H1 (cell line): ENCODE data around the gene EFNA3. TPM values are rescaled to one million over a fixed set of nuclear protein-coding genes. Genes with fewer than 3 reads are reported as not detected.

Source experiments
- CTCF ChIA-PET: fragments of 300-600 bp; sonication (Branson Sonifier 250); formaldehyde crosslinking; loops from one replicate; lab custom pipeline; 2021; ENCODE audit not compliant: partially characterized antibody; lab: Charles Lee
- POLR2A ChIA-PET: fragments of 300-600 bp; sonication (Branson Sonifier 250); formaldehyde crosslinking; loops from one replicate; lab custom pipeline; 2021; ENCODE audit warnings: inconsistent platforms; ENCODE audit not compliant: partially characterized antibody; lab: Charles Lee
- DNase-seq, 2 experiments: peaks; one replicate each; pipeline versions ENCODE4 v3.0.0 to v3.0.0-alpha.2; 2010 to 2022; ENCODE audit warnings: low spot score in 2 of 2, low read depth in 1 of 2, mixed read lengths in 1 of 2
- FAIRE-seq: peaks from 2 replicates; lab custom pipeline; 2011; peaks lifted over from hg19 to GRCh38; lab: Jason Lieb, UNC
- H2AFZ ChIP-seq: 2 replicates; pipeline ENCODE4 v1.8.1; 2012; ENCODE audit warnings: low read length, inconsistent platforms
- H2AK5ac ChIP-seq: 2 replicates; pipeline ENCODE4 v1.6.1; 2013; ENCODE audit warnings: low read depth, low read length
- H2BK120ac ChIP-seq: replicated peaks from 2 replicates; pipeline ENCODE3; 2013; ENCODE audit warnings: low read depth, low read length, inconsistent platforms
- H2BK12ac ChIP-seq: 2 replicates; pipeline ENCODE4 v1.6.1; 2013; ENCODE audit warnings: low read depth, low read length
- H2BK15ac ChIP-seq: 2 replicates; pipeline ENCODE4 v1.6.1; 2013; ENCODE audit warnings: low read length
- H2BK20ac ChIP-seq: 2 replicates; pipeline ENCODE4 v1.6.1; 2013; ENCODE audit warnings: low read length
- H2BK5ac ChIP-seq: 2 replicates; pipeline ENCODE4 v1.6.1; 2013; ENCODE audit warnings: low read depth, low read length
- H3K14ac ChIP-seq: 2 replicates; pipeline ENCODE4 v1.6.1; 2013; ENCODE audit warnings: inconsistent platforms; ENCODE audit not compliant: insufficient read length
- H3K18ac ChIP-seq: 2 replicates; pipeline ENCODE4 v1.6.1; 2013; ENCODE audit warnings: low read length; ENCODE audit errors: extremely low read depth
- H3K23ac ChIP-seq: 2 replicates; pipeline ENCODE4 v1.6.1; 2013; ENCODE audit warnings: inconsistent platforms; ENCODE audit not compliant: insufficient read length
- H3K23me2 ChIP-seq: 2 replicates; pipeline ENCODE4 v1.6.1; 2013; ENCODE audit warnings: low read depth, low read length
- H3K27ac ChIP-seq: 2 replicates; pipeline ENCODE4 v1.6.1; 2011; ENCODE audit warnings: low read depth, low read length, inconsistent platforms
- H3K27me3 ChIP-seq, 4 experiments: replicated peaks in 1 of 4; 1 replicate in 1 of 4; 2 replicates in 3 of 4; pipeline versions ENCODE4 v1.6.1 to v1.8.1; 2011 to 2013; ENCODE audit warnings: low read length in 3 of 4, mild to moderate bottlenecking in 3 of 4, inconsistent platforms in 2 of 4, mixed read lengths in 2 of 4, moderate library complexity in 1 of 4; ENCODE audit not compliant: control insufficient read depth in 3 of 4, insufficient read depth in 3 of 4; ENCODE audit errors: extremely low read depth in 1 of 4
- H3K36me3 ChIP-seq, 4 experiments: 2 replicates each; pipeline versions ENCODE4 v1.6.1 to v1.8.1; 2011 to 2013; ENCODE audit warnings: mild to moderate bottlenecking in 4 of 4, low read length in 3 of 4, moderate library complexity in 2 of 4, control low read depth in 1 of 4, inconsistent platforms in 1 of 4; ENCODE audit not compliant: insufficient read depth in 4 of 4, control insufficient read depth in 2 of 4
- H3K4ac ChIP-seq: replicated peaks from 2 replicates; pipeline ENCODE3; 2013; ENCODE audit warnings: low read length, low read depth, mixed read lengths, inconsistent platforms; ENCODE audit not compliant: insufficient read length
- H3K4me1 ChIP-seq, 4 experiments: replicated peaks in 1 of 4; 1 replicate in 1 of 4; 2 replicates in 3 of 4; pipeline versions ENCODE4 v1.6.1 to v1.8.1; 2011 to 2013; ENCODE audit warnings: low read length in 3 of 4, inconsistent platforms in 2 of 4, mixed read lengths in 1 of 4; ENCODE audit not compliant: insufficient read depth in 4 of 4, control insufficient read depth in 3 of 4
- H3K4me2 ChIP-seq, 2 experiments: 2 replicates each; pipeline versions ENCODE4 v1.6.1 to v1.8.1; 2011 to 2013; ENCODE audit warnings: low read depth in 2 of 2, low read length in 2 of 2, control low read depth in 1 of 2, inconsistent platforms in 1 of 2, mild to moderate bottlenecking in 1 of 2; ENCODE audit not compliant: insufficient read depth in 1 of 2
- H3K4me3 ChIP-seq, 4 experiments: fragments of 200-600, 300-600 bp in 1 of 4; sonication (generic), shearing (Covaris generic), sonication (Bioruptor Twin) in 1 of 4; 2 replicates each; pipeline versions ENCODE4 v1.5.1 to v1.8.1; 2011 to 2016; ENCODE audit warnings: low read length in 4 of 4, low read depth in 3 of 4, control low read depth in 2 of 4, inconsistent platforms in 2 of 4, mild to moderate bottlenecking in 2 of 4, mixed read lengths in 1 of 4, moderate library complexity in 1 of 4; ENCODE audit not compliant: insufficient read depth in 2 of 4; ENCODE audit errors: extremely low read depth in 1 of 4
- H3K56ac ChIP-seq: replicated peaks from 2 replicates; pipeline ENCODE3; 2013; ENCODE audit warnings: low read depth, mild to moderate bottlenecking, mixed read lengths, low read length, inconsistent platforms; ENCODE audit not compliant: insufficient read length
- H3K79me1 ChIP-seq: 2 replicates; pipeline ENCODE4 v1.6.1; 2013; ENCODE audit warnings: low read depth, low read length, control low read depth
- H3K79me2 ChIP-seq, 2 experiments: 2 replicates each; pipeline versions ENCODE4 v1.6.1 to v1.8.1; 2012 to 2013; ENCODE audit warnings: low read length in 2 of 2, mild to moderate bottlenecking in 2 of 2, inconsistent platforms in 1 of 2; ENCODE audit not compliant: insufficient read depth in 2 of 2, control insufficient read depth in 1 of 2
- H3K9ac ChIP-seq, 4 experiments: replicated peaks in 1 of 4; 1 replicate in 1 of 4; 2 replicates in 3 of 4; pipeline versions ENCODE4 v1.6.1 to v1.8.1; 2011 to 2013; ENCODE audit warnings: low read depth in 3 of 4, low read length in 3 of 4, control low read depth in 2 of 4, mild to moderate bottlenecking in 2 of 4, moderate library complexity in 2 of 4, inconsistent platforms in 1 of 4; ENCODE audit errors: extremely low read depth in 1 of 4
- H3K9me3 ChIP-seq, 2 experiments: 2 replicates each; pipeline versions ENCODE4 v1.6.1 to v1.8.1; 2012 to 2013; ENCODE audit warnings: mild to moderate bottlenecking in 2 of 2, moderate library complexity in 2 of 2, control low read depth in 1 of 2, inconsistent platforms in 1 of 2, low read depth in 1 of 2, low read length in 1 of 2, mixed read lengths in 1 of 2; ENCODE audit not compliant: insufficient read depth in 2 of 2
- H4K20me1 ChIP-seq, 2 experiments: replicated peaks in 1 of 2; 2 replicates each; pipeline versions ENCODE3 to v1.8.1; 2011 to 2013; ENCODE audit warnings: inconsistent platforms in 2 of 2, low read length in 2 of 2, mild to moderate bottlenecking in 1 of 2; ENCODE audit not compliant: insufficient read depth in 2 of 2, control insufficient read depth in 1 of 2
- H4K5ac ChIP-seq: 2 replicates; pipeline ENCODE4 v1.6.1; 2013; ENCODE audit warnings: low read length, low read depth, mixed read lengths, inconsistent platforms; ENCODE audit not compliant: insufficient read length
- H4K8ac ChIP-seq: 2 replicates; pipeline ENCODE4 v1.8.0; 2013; ENCODE audit warnings: mild to moderate bottlenecking, moderate library complexity, low read length, inconsistent platforms; ENCODE audit not compliant: insufficient read depth; ENCODE audit errors: extremely low read depth
- H4K91ac ChIP-seq: replicated peaks from 2 replicates; pipeline ENCODE3; 2013; ENCODE audit warnings: low read length, mixed read lengths, inconsistent platforms; ENCODE audit not compliant: insufficient read length
- HDAC2 ChIP-seq, 2 experiments: fragments of 300-600 bp in 1 of 2; sonication (generic) in 1 of 2; IDR thresholded peaks; 2 replicates each; pipeline ENCODE4 v1.6.1; 2011 to 2012; ENCODE audit warnings: low read depth in 2 of 2, low read length in 2 of 2, mild to moderate bottlenecking in 2 of 2, moderate library complexity in 2 of 2, borderline replicate concordance in 1 of 2, inconsistent platforms in 1 of 2
- RAD21 ChIP-seq, 2 experiments: IDR thresholded peaks in 1 of 2; conservative IDR thresholded peaks in 1 of 2; 2 replicates each; pipeline ENCODE4 v1.6.1; 2011; ENCODE audit warnings: low read depth in 2 of 2, low read length in 2 of 2, improper control_type of control experiment in 1 of 2, inconsistent platforms in 1 of 2, mild to moderate bottlenecking in 1 of 2, moderate library complexity in 1 of 2
- SIN3A ChIP-seq, 2 experiments: IDR thresholded peaks in 1 of 2; conservative IDR thresholded peaks in 1 of 2; 2 replicates each; pipeline ENCODE4 v1.6.1; 2011 to 2012; ENCODE audit warnings: low read length in 2 of 2, improper control_type of control experiment in 1 of 2, low read depth in 1 of 2, mild to moderate bottlenecking in 1 of 2
- WGBS, 2 experiments: shearing (Covaris generic) in 1 of 2; methylation state at CpG; one replicate each; pipeline versions ENCODE4 v1.1.6 to v1.1.7; 2013 to 2015; ENCODE audit warnings: low lambda C conversion rate in 2 of 2, mixed read lengths in 2 of 2, inconsistent platforms in 1 of 2, low coverage in 1 of 2, missing lambda C conversion rate in 1 of 2; ENCODE audit not compliant: insufficient replicate concordance in 2 of 2, insufficient coverage in 1 of 2, insufficient read length in 1 of 2; ENCODE audit errors: extremely low coverage in 1 of 2, missing lambda C conversion rate in 1 of 2; 5-methylcytosine and 5-hydroxymethylcytosine counted together
- polyA plus RNA-seq, 7 experiments: library from polyadenylated mRNA; depleted of rRNA in 3 of 7; stranded (reverse) in 5 of 7; unstranded in 2 of 7; fragments of >200 nt in 5 of 7; fragments of 200-250 nt in 2 of 7; gene quantifications; 1 replicate in 5 of 7; 2 replicates in 1 of 7; 4 replicates in 1 of 7; pipeline versions ENCODE4 v1.2.1 to v1.2.3, GENCODE V29; 2011 to 2013; ENCODE audit warnings: missing spikeins in 2 of 7, mixed read lengths in 2 of 7
- total RNA-seq: library from RNA; stranded (reverse); fragmentation: NEBNext Ultra II Directional; extraction: Animal tissue kit (Norgen Biotek cat#: 25700); gene quantifications from 2 replicates; pipeline ENCODE4 v1.2.1, GENCODE V29; 2021
- TF ChIP-seq, protein P1 (sequence below): IDR thresholded peaks from 2 replicates; pipeline ENCODE4 v1.6.1; 2012; ENCODE audit warnings: inconsistent platforms

EFNA3 gene
- total and polyA plus RNA-seq, 2 of the 8 experiments (the other 6 are each of a cell fraction or from before 2014, with no cell fraction given) = 10.8 to 13.8 TPM

DNA sequence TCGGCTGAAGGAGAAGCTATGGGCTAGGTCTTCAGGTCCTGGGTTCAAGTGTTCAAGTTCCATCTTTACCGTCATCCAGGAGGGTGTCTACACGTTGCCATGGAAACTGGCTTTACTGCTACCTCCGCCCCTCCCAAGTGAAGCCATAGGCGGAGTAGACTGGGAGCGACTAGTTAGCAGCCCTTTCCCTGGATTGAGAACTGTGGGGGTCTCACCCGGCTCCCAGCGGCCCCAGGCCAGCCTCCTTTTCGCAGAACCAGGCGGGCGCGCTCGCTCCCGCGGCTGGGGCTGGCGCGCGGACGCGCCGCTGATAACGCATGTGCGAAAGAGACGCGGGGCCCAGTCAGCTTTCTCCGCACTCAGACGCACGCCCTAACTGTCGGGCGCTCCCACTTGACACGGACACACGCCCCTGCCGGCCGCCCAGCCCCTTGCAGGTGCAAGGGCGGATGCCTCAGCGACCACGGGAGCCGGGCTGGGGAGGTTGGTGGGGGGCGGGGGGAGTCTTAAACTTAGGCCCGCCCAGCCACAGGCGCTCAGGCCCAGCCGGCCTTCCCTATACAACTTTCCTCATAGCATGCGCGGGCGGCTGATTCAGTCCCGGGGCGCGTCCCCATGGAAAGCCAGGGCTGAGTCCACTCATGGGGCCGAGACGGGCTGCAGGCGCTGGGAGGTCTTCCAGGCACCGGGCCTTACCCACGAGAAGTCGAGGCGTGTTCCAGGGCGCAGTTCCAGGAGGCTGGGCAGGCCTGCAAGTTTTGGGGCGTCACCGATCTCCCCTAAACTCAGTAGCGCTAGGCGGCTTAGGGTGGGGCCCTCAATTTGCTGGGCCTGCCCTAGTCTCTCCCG, 7.7 kb upstream of the EFNA3 start:
- H3K4me2 ChIP-seq = peak overlapping the region; percentile 97 to 99
- peaks cover 0 to 5% of the 10 kb centered on the region in 2 experiments; a peak in 1 of 4 replicates for H3K79me2 ChIP-seq
- no peaks in the 10 kb centered on the region for H3K9me3 ChIP-seq
- H2BK120ac ChIP-seq = no peak overlapping the region
- H3K23me2 ChIP-seq = peaks cover 11% of the 10 kb centered on the region
- no peak overlapping the region for H3K23ac ChIP-seq
- H2AK5ac ChIP-seq = 0 out of 2 replicates have a peak overlapping the region, but pooled peaks have one; percentile 90
- no peak overlapping the region for H4K91ac ChIP-seq
- H3K18ac ChIP-seq = peak overlapping the region; percentile 51; the same call in 1 of the 2 replicates
- H4K5ac ChIP-seq = no peak overlapping the region
- ChIA-PET CTCF (interaction anchor here (0.7 to 33.9 kb wide), 11 partner anchors 9 to 208 kb away, joined by 3 to 907 read pairs (median 6); partner anchors contain the start of genes ADAM15, EFNA1, EFNA3 and EFNA4), POLR2A (interaction anchor here (0.6 to 3.2 kb wide), 17 partner anchors 8 to 480 kb away, joined by 3 to 21 read pairs (median 3); partner anchors contain the start of genes EFNA3, EFNA4, PBXIP1 and SHC1)
- no peak for FAIRE-seq
- no peak overlapping the region for H2BK20ac ChIP-seq
- H3K4me1 ChIP-seq = peaks cover 4 to 33% (median 21%) of the 10 kb centered on the region in 4 experiments
- peak in 1 of 2 experiments; percentile 85 for DNase-seq
- H2BK12ac ChIP-seq = 0 out of 2 replicates have a peak overlapping the region, but pooled peaks have one; percentile 60
- no peak overlapping the region for H3K27ac ChIP-seq
- peak overlapping the region; percentile 42 to 64 (median 57) for H3K4me3 ChIP-seq
- peak overlapping the region in 3 of 4 experiments; percentile 13 to 57 (median 30); a peak in 6 of 7 replicates for H3K9ac ChIP-seq
- no peak overlapping the region for H3K4ac ChIP-seq
- no peak overlapping the region; the same call in 1 of the 2 replicates for H4K8ac ChIP-seq
- 5% methylated on average over 47 of the region's 61 CpGs; no CpG with 5 or more reads in 1 of the 2 experiments for WGBS, 2 experiments
- no peak overlapping the region for H3K56ac ChIP-seq
- H3K27me3 ChIP-seq = peaks cover 0 to 7% (median 1%) of the 10 kb centered on the region in 4 experiments; a peak in 3 of 7 replicates
- H2BK5ac ChIP-seq = peak overlapping the region; percentile 60; the same call in 1 of the 2 replicates
- peak overlapping the region; percentile 61; the same call in 1 of the 2 replicates for H2BK15ac ChIP-seq
- no peaks in the 10 kb centered on the region for H3K79me1 ChIP-seq
- no peak overlapping the region for H3K14ac ChIP-seq
- peaks cover 0 to 12% (median 4%) of the 10 kb centered on the region in 4 experiments; a peak in 5 of 8 replicates for H3K36me3 ChIP-seq
- peaks cover 12 to 19% of the 10 kb centered on the region in 2 experiments for H4K20me1 ChIP-seq
- H2AFZ ChIP-seq = no peak overlapping the region; the same call in 1 of the 2 replicates
- TF ChIP-seq RAD21 (IDR thresholded peaks at IDR 0.05 in 1 of 2, conservative IDR thresholded peaks at IDR 0.05 in 1 of 2; ENCODE audit: low read depth in 2 of 2, low read length in 2 of 2) (peak in 1 of 2 experiments; percentile 6; a peak in 1 of 4 replicates), SIN3A (conservative IDR thresholded peaks at IDR 0.05 in 1 of 2, IDR thresholded peaks at IDR 0.05 in 1 of 2; ENCODE audit: low read depth in 1 of 2, low read length in 2 of 2) (peak; percentile 75 to 88; a peak in 1 of 4 replicates), HDAC2 (IDR thresholded peaks at IDR 0.05; ENCODE audit: borderline replicate concordance in 1 of 2, low read depth in 2 of 2, low read length in 2 of 2) (peak in 1 of 2 experiments; percentile 32; a peak in 1 of 4 replicates)
- TF ChIP-seq, protein P1, sequence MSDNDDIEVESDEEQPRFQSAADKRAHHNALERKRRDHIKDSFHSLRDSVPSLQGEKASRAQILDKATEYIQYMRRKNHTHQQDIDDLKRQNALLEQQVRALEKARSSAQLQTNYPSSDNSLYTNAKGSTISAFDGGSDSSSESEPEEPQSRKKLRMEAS = peak; percentile 74
